GM12801 (cell line): ENCODE data around the gene ERV3-1.

Source experiments
- TF ChIP-seq, protein P1 (sequence below): IDR thresholded peaks from one replicate; pipeline ENCODE4 v1.5.1; 2011; ENCODE audit warnings: control low read depth; ENCODE audit not compliant: insufficient read length; ENCODE audit errors: extremely low read depth

ERV3-1 gene

DNA sequence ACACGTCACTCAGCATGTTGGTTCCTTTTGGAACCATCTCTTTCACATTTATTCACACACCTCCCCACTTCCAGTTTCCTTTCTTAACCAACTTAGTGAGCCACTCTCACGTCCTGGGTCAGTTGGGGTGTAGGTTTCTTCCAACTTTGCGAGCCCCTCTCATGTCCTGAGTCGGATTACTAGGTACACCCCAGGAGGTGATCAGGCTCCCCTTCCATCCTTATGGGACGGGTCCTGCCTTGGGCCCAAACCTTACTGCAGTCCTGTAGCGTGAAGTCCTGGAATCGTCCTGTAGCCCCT is 7.7 kb downstream of the ERV3-1 start:
- TF ChIP-seq, protein P1, sequence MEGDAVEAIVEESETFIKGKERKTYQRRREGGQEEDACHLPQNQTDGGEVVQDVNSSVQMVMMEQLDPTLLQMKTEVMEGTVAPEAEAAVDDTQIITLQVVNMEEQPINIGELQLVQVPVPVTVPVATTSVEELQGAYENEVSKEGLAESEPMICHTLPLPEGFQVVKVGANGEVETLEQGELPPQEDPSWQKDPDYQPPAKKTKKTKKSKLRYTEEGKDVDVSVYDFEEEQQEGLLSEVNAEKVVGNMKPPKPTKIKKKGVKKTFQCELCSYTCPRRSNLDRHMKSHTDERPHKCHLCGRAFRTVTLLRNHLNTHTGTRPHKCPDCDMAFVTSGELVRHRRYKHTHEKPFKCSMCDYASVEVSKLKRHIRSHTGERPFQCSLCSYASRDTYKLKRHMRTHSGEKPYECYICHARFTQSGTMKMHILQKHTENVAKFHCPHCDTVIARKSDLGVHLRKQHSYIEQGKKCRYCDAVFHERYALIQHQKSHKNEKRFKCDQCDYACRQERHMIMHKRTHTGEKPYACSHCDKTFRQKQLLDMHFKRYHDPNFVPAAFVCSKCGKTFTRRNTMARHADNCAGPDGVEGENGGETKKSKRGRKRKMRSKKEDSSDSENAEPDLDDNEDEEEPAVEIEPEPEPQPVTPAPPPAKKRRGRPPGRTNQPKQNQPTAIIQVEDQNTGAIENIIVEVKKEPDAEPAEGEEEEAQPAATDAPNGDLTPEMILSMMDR, result no peak

DNA sequence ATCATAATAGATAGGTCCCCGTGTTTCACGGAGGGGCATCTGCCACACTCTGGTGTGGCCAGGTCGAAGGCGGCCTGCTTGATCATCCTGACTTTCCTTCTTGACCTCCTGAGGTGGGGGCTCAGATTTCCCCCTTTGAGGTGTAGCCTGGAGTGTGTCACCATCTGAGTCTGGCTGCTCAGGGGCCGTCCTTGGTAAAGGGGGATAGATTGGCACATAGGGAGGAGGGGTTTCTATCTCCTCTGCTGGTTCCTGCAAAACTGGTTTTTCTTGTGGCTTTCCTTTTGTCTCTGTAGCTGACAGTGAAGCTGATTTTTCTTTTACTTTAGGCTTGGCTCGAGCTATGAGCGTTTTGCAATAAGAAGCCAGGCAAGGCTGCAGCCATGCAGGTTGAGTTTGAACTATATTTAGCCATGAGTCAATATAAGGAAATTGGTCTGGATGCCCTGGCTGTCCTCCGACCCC is 8.5 kb downstream of the ERV3-1 start:
- TF ChIP-seq, protein P1, result no peak

DNA sequence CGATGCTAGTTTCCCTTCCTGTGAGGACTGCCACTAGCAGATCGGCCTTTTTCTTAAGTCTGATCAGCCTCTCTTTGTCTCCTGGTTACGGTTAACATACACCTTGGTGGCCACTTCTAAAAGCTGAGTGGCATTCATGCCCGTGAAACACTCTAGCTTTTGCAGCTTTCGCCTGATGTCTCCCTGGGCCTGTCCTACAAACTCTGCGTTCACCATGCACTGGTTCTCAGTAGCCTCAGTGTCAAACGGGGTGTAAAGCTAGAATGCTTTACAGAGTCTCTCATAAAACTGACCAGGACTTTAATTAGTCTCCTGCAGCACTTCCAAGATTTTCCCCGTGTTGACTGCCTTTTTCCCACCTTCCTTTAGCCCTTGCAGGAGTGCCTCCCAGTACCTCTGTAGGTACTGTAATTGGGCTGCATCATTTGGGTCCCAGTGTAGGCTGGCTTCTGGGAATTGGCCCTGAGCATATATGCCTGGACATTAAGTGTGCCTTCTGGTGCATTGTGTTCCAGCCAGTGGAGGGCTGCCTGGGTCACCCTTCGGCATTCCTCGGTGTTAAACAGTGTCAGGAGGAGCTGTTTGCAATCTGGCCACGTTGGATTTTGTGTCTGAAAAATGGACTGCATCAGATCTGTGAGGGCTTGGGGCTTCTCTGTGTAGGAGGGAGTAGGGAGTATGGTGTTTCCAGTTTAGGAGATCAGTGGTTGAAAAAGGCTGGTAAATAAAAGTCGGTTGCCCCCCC is 9.2 kb downstream of the ERV3-1 start:
- TF ChIP-seq, protein P1, result no peak

DNA sequence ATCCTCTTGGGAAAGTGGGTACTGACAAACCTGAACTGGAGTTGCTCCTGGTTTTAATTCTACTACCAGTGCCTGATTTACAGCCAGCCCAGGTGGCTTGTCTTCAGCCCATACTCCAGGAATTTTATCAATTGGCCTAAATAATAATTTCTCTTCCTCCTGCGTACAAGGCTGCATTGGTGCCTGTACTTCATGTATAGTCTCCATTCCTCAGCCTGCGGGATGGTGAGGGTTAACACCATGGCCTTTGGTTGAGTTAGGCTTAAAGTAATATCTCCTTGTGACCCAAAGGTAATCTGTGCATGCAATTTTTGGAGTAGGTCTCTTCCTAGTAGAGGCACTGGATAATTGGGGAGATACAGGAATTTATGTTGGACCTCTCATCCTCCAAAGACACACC is 10.2 kb downstream of the ERV3-1 start:
- TF ChIP-seq, protein P1, result no peak

DNA sequence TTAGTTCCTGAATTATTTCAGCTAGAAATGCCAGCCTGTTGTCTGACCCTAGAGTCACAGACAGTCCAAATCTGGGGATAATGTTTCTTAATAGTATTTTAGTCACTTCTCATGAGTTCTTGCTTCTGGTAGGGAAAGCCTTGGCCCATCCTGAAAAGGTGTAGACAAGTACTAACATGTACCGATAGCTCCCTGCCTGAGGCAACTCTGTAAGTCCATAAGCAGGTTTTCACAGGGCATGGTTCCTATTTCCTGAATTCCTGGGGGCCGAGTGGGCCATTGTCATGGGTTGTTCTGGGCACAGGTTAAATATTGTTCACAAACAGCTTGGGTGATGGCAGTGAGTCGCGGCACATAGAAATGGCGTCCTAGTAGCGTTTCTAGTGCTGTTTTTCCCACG is 12.6 kb downstream of the ERV3-1 start:
- TF ChIP-seq, protein P1, result no peak

DNA sequence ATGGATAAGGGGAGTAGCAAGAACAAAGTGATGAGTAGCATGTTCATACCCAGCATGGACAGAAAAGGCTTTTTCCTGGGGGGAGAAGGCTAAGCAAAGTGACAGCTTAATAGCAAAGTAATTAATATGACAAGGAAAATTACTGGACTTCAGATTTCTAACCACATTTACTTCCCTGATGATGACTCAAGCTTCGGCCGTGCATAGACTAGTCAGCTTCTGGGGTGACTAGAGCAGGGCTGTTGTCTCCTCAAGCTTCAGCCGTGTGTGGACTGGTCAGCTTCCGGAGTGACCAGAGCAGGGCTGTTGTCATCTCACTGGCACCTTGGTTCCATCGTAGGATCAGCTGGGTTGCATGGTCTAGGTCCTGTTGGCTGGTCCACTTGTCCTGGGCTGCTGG is 13.5 kb downstream of the ERV3-1 start:
- TF ChIP-seq, protein P1, result no peak

DNA sequence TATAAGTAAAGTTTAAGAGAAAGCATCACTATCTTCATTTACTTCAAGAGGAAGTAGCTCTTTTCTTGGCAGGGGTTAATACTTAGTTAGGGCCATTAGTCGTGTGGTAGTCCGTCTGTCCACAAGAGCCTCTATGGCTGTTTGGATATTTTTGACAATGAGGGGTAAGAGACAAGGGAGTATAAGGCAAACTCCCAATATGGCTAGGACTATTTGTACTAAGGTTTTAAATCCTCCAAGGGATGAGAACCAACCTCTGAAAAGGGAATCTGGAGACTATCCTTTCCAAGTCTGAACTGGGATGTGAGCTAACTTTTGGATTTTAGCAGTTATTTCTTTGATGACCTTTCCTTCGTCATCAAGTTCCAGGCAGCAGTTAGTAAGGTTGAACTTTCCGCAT is 15.6 kb downstream of the ERV3-1 start, which contains the start of gene ZNF117:
TSS of gene ZNF117 (minus strand) at position 101 of the 400 bp plus-strand sequence.
- TF ChIP-seq, protein P1, result no peak
